ENCODE measurements around the gene PRRG3.

PRRG3 gene

GRCh38 chrX:151742311-151742710, 47.1 kb downstream of the PRRG3 start:
- no peak for DNase-seq (ENCODE audit: low read depth in 2 of 2)

DNA sequence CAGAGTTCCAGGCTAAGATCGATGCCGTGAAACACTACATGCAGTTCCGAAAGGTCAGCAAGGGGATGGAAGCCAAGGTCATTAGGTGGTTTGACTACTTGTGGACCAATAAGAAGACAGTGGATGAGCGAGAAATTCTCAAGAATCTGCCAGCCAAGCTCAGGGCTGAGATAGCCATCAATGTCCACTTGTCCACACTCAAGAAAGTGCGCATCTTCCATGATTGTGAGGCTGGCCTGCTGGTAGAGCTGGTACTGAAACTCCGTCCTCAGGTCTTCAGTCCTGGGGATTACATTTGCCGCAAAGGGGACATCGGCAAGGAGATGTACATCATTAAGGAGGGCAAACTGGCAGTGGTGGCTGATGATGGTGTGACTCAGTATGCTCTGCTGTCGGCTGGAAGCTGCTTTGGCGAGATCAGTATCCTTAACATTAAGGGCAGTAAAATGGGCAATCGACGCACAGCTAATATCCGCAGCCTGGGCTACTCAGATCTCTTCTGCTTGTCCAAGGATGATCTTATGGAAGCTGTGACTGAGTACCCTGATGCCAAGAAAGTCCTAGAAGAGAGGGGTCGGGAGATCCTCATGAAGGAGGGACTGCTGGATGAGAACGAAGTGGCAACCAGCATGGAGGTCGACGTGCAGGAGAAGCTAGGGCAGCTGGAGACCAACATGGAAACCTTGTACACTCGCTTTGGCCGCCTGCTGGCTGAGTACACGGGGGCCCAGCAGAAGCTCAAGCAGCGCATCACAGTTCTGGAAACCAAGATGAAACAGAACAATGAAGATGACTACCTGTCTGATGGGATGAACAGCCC, 48.6 kb downstream of the PRRG3 start:
- no peak for DNase-seq (ENCODE audit: low read depth in 2 of 2)

DNA sequence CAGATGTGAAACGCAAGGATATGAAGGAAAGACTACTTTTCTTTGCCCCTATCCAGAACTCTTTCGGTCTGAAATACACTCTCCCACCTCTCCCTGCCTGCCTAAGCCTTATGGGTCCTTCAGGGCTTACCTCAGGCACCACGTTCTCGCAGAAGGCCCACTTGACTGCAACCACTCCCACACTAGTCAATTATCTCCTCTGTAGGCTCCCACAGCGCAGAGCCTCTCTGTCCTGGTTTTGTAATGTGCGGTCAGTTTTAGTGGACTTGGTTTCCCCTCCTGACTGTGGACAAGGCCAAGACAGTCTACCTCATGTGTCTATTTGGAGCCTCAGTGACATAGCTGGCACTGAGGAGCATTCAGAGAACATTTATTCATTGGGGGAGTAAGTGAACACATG, 50.4 kb downstream of the PRRG3 start:
- DNase-seq (ENCODE audit: low read depth in 2 of 2), result no peak

DNA sequence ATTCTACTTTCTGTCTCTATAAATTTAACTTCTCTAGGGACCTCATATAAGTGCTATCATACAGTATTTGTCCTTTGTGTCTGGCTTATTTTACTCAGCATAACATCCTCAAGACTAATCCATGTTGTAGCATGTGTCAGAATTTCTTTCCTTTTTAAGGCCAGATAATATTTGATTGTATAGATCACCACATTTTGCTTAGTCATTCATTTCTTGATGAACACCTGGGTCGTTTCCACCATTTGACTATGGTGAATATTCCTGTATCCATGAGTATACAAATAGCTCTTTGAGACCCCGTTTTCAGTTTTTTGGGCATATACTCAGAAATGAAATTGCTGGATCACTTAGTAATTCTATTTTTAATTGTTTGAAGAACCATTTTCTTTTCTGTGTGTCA, 51.2 kb downstream of the PRRG3 start:
- no peak for DNase-seq (ENCODE audit: low read depth in 2 of 2)

DNA sequence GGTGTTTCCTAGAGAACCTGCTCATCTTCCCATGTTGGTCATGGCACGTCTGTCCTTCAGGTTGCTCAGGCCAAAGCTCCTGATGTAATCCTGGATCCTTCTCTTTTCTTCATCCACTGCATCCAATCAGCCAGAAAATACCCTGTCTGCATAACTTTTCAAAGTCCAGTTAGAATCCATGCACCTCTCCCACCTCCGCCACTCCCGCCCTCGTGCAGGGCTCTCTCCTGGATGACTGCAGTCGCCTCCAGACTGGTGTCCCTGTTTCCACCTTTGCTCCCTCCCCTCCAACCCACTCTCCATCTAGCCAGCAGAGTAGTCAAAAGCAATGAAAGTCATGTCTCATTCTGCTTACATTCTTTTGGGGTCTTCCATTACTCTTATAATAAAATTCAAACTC, 55.3 kb downstream of the PRRG3 start:
- DNase-seq (ENCODE audit: low read depth in 2 of 2), result no peak

DNA sequence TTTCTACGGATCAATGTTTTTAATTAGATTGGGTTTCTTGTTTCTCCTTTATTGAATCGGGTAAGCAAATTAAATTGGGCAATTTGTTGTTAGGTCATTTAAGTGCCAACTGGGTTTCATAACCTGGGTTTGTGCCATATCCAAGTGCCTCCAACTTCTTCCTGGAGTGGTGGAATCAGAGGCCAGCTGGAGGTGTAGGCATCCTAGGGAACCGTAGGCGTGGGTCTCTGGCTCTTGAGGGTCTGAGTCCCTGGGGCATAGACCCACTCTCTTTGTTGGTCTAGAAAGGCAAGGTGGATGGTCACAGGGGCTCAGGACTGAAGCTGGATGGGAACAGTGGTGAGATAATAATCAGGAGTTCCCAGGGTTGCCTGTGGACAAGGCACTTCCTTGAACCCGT, 57.6 kb downstream of the PRRG3 start:
- no peak for DNase-seq (ENCODE audit: low read depth in 2 of 2)

- DNase-seq (ENCODE audit: low read depth in 2 of 2), result no peak
Measured at GRCh38 chrX:151753313-151754046, 58.2 kb downstream of the PRRG3 start.

- peak; percentile 50 to 60 for DNase-seq (ENCODE audit: low read depth in 2 of 2)
Measured at GRCh38 chrX:151754047-151754429, 58.8 kb downstream of the PRRG3 start.

- no peak for DNase-seq (ENCODE audit: low read depth in 2 of 2)
Measured at GRCh38 chrX:151754641-151755215, 59.5 kb downstream of the PRRG3 start.
